Measurements from ENCODE around the gene VIPR2. TPM values are rescaled to one million over a fixed set of nuclear protein-coding genes. Genes with fewer than 3 reads are reported as not detected.

The VIPR2 gene
- total and polyA plus RNA-seq, 9 donors, result 6.7 to 11.3 (median 8.6) TPM

DNA sequence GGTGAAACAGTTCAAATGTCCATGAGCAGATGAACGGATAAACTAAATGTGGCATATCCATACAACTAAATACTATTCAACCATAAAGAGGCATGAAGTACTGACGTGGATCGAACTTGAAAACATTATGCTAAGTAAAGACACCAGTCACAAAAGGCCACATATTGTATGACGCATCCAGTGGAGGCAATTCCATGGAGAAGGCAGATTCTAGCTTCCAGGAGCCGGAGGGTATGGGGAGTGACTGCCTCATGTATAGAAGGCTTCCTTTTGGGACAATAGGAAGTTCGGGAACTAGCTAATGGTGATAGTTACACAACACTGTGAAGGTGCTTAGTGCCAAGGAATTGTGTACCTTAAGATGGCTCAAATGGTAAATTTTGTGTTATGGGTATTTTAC is 98.4 kb downstream of the VIPR2 start:
- 100% methylated on average over 1 of the region's 6 CpGs for WGBS (ENCODE audit: insufficient coverage)
- Histone ChIP-seq H3K27ac (ENCODE audit: low read length) (no peak overlapping the region), H3K4me3 (ENCODE audit: low read length) (no peak overlapping the region), H3K27me3 (ENCODE audit: control insufficient read depth, insufficient read depth, low read length) (no peaks in the 10 kb centered on the region), H3K36me3 (ENCODE audit: control insufficient read depth, insufficient read depth, low read length) (peaks cover 3% of the 10 kb centered on the region), H3K4me1 (ENCODE audit: control insufficient read depth, insufficient read depth, low read length) (no peaks in the 10 kb centered on the region), H3K9me3 (replicated peaks; ENCODE audit: control insufficient read depth, low read depth, low read length) (peaks cover 5% of the 10 kb centered on the region)
- no peak for DNase-seq

DNA sequence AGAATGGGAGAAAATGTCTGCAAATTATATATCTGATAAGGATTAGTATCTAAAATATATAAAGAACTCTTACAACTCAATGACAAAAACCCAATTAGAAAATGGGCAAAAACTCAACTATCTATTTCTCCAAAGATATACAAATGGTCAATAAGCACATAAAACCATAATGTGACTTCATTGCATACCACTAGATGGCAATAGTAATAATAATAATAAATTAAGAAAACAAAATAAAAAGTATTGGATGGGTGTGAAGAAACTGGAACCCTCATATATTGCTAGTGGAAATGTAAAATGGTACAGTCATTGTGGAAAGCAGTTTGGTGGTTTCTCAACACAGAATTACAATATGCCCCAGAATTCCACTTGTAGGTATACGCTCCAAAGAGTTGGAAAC is 98.8 kb downstream of the VIPR2 start:
- Histone ChIP-seq H3K4me3 (ENCODE audit: low read length) (no peak overlapping the region), H3K9me3 (replicated peaks; ENCODE audit: control insufficient read depth, low read depth, low read length) (peaks cover 5% of the 10 kb centered on the region), H3K27ac (ENCODE audit: low read length) (no peak overlapping the region), H3K4me1 (ENCODE audit: control insufficient read depth, insufficient read depth, low read length) (no peaks in the 10 kb centered on the region), H3K36me3 (ENCODE audit: control insufficient read depth, insufficient read depth, low read length) (peaks cover 7% of the 10 kb centered on the region), H3K27me3 (ENCODE audit: control insufficient read depth, insufficient read depth, low read length) (no peaks in the 10 kb centered on the region)
- WGBS (ENCODE audit: insufficient coverage), result no CpG with 5 or more reads among the region's 1 CpG
- no peak for DNase-seq

DNA sequence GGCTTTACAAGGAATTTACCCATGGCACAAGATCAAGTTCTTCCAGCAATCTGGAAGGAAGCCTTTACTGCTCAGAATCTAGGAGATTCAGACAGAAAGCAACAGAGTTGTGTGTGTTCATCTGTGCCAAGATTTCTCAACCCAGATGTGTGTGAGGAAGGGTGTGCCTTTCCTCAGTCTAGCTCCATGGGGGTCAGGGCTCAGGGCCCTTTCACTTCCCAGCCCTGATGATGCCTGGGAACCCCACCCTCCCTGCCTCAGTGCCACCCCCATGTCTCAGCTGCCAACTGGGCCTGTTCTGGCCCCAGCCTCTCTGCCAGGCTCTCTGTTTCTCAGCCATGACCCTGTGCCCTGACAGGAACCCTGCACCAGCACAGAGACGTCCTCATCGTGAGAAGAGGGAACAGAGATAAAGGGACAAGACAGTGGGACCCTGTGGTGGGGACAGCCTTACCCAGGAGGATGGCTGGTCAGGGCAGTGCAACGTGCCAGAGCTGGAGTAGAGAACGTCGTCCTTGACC is 102.0 kb downstream of the VIPR2 start:
- DNase-seq, result peak; percentile 50
- Histone ChIP-seq H3K36me3 (ENCODE audit: control insufficient read depth, insufficient read depth, low read length) (peaks cover 8% of the 10 kb centered on the region), H3K27ac (ENCODE audit: low read length) (no peak overlapping the region), H3K4me1 (ENCODE audit: control insufficient read depth, insufficient read depth, low read length) (peaks cover 16% of the 10 kb centered on the region), H3K9me3 (replicated peaks; ENCODE audit: control insufficient read depth, low read depth, low read length) (peaks cover 5% of the 10 kb centered on the region), H3K4me3 (ENCODE audit: low read length) (no peak overlapping the region), H3K27me3 (ENCODE audit: control insufficient read depth, insufficient read depth, low read length) (no peaks in the 10 kb centered on the region)
- 76% methylated on average over 5 of the region's 5 CpGs for WGBS (ENCODE audit: insufficient coverage)

DNA sequence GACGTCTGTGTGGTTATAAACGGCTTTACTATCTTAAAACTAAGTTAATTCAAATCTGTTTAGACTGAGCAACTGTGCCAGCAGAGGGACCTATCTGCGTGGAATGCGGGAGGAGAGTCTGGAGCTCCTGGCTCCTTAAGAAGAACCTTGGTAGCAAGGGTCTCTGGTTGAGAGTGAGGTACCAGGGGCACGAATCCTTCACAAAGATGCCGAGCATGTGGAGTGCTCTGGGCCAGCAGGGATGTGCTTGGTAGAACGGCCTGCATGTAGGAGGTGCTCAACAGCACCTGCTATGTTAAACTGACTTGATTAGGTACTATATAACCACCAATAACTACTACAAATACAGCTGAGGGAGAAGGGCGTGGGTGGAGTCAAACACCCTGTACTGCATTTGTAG is 102.6 kb downstream of the VIPR2 start:
- Histone ChIP-seq H3K36me3 (ENCODE audit: control insufficient read depth, insufficient read depth, low read length) (peaks cover 8% of the 10 kb centered on the region), H3K4me1 (ENCODE audit: control insufficient read depth, insufficient read depth, low read length) (peaks cover 16% of the 10 kb centered on the region), H3K9me3 (replicated peaks; ENCODE audit: control insufficient read depth, low read depth, low read length) (peaks cover 5% of the 10 kb centered on the region), H3K4me3 (ENCODE audit: low read length) (no peak overlapping the region), H3K27me3 (ENCODE audit: control insufficient read depth, insufficient read depth, low read length) (no peaks in the 10 kb centered on the region), H3K27ac (ENCODE audit: low read length) (no peak overlapping the region)
- 86% methylated on average over 3 of the region's 8 CpGs for WGBS (ENCODE audit: insufficient coverage)
- no peak for DNase-seq

DNA sequence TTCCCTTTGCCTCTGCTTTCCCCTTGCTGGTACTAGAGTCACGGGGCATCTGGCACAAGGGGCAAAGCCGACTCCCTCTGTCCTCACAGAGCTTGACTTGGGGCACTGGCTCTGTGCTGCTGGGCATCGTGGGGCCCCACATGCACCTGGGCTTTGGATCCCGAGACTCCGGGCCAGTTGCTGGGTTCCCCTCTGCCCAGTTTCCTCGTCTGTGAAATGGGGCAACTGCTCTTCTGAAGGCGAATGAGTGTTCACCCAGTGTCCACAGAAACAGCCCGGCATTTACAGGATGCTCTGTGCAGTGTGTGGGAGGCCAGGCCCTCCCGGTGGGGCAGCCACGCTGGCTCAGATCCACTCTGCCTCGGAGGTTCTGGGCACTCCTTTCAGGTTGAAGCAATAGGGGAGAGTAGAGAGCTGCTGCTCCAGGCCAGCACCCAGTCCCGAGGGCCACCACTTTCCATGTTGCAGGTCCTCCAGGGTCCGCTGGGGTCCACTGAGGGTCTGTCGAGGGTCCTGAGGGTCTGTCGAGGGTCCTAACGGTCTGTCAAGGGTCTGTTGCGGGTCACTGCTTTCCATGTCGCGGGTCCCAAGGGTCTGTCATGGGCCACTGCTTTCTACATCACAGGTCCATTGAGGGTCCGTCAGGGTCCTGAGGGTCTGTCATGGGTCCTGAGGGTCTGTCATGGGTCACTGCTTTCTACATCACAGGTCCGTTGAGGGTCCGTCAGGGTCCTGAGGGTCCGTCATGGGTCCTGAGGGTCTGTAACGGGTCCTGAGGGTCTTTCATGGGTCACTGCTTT is 103.6 kb downstream of the VIPR2 start:
- peaks cover 8% of the 10 kb centered on the region for H3K36me3 ChIP-seq (ENCODE audit: control insufficient read depth, insufficient read depth, low read length)
- H3K4me1 ChIP-seq (ENCODE audit: control insufficient read depth, insufficient read depth, low read length), result peaks cover 16% of the 10 kb centered on the region
- WGBS (ENCODE audit: insufficient coverage), result 94% methylated on average over 24 of the region's 24 CpGs
- no peak overlapping the region for H3K4me3 ChIP-seq (ENCODE audit: low read length)
- peaks cover 5% of the 10 kb centered on the region for H3K9me3 ChIP-seq (replicated peaks; ENCODE audit: control insufficient read depth, low read depth, low read length)
- no peak overlapping the region for H3K27ac ChIP-seq (ENCODE audit: low read length)
- H3K27me3 ChIP-seq (ENCODE audit: control insufficient read depth, insufficient read depth, low read length), result no peaks in the 10 kb centered on the region
- no peak for DNase-seq

DNA sequence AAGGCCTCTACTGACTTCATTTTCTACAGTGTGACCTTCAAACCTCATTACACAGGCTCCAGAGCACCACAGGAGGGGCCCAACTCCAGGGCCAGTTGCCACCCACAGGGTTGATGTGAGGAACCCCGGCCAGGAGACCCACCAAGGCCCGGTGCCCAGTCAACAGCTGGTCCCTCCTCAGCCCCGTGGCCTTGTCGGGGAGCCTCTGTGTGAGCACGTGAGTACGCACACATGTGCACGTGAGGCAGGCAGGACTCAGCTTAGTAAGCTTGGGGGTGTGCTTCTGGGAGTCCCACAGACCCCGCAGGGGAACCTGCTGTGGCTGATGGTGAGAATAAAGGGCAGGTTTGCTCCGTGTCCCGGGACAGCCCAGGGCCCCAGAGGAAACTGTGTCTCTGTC is 104.5 kb downstream of the VIPR2 start:
- H3K27ac ChIP-seq (ENCODE audit: low read length), result no peak overlapping the region
- H3K4me3 ChIP-seq (ENCODE audit: low read length), result no peak overlapping the region
- H3K4me1 ChIP-seq (ENCODE audit: control insufficient read depth, insufficient read depth, low read length), result peaks cover 16% of the 10 kb centered on the region
- H3K9me3 ChIP-seq (replicated peaks; ENCODE audit: control insufficient read depth, low read depth, low read length), result peaks cover 5% of the 10 kb centered on the region
- 67% methylated on average over 9 of the region's 10 CpGs for WGBS (ENCODE audit: insufficient coverage)
- no peaks in the 10 kb centered on the region for H3K27me3 ChIP-seq (ENCODE audit: control insufficient read depth, insufficient read depth, low read length)
- no peak for DNase-seq
- H3K36me3 ChIP-seq (ENCODE audit: control insufficient read depth, insufficient read depth, low read length), result peaks cover 10% of the 10 kb centered on the region

DNA sequence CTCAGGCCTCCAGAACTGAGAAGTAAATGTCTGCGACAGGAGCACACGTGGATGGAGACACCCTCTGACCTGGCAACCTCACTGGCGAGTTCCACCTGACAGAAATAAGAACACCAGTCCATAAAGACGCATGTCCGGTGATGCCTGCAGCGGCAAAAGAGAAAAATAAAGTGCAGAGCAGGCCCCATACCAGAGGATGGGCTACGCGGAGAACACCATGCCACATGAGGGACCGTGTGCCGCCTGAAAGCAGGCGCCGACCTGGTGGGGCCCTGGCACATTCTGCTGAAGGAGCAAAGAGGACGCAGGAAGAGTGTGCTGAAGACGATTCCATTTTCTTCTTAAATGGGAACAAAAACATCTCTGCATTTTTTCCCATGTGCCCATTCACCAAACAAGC is 105.0 kb downstream of the VIPR2 start:
- Histone ChIP-seq H3K4me1 (ENCODE audit: control insufficient read depth, insufficient read depth, low read length) (peaks cover 16% of the 10 kb centered on the region), H3K27ac (ENCODE audit: low read length) (no peak overlapping the region), H3K27me3 (ENCODE audit: control insufficient read depth, insufficient read depth, low read length) (no peaks in the 10 kb centered on the region), H3K9me3 (replicated peaks; ENCODE audit: control insufficient read depth, low read depth, low read length) (peaks cover 5% of the 10 kb centered on the region), H3K4me3 (ENCODE audit: low read length) (no peak overlapping the region), H3K36me3 (ENCODE audit: control insufficient read depth, insufficient read depth, low read length) (peaks cover 11% of the 10 kb centered on the region)
- no peak for DNase-seq
- 95% methylated on average over 11 of the region's 14 CpGs for whole genome bisulfite sequencing (ENCODE audit: insufficient coverage)

DNA sequence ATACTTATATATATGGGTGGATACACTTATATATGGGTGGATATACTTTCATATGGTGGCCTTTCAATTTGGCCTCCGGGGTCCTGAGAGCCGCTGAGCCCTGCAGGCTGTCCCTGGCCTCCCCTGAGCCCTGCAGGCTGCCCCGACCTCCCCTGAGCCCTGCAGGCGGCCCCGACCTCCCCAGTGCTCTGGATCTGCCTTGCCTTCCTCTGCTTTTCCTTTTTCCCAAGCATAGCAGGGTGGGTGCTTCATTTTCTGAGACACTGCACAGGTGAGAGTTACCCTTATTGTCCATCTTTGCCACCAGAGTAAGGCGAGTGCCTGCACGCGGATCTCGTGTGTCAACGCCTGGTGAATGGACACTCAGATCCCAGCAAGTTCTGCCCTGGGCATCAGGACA is 106.6 kb downstream of the VIPR2 start:
- Histone ChIP-seq H3K27me3 (ENCODE audit: control insufficient read depth, insufficient read depth, low read length) (no peaks in the 10 kb centered on the region), H3K36me3 (ENCODE audit: control insufficient read depth, insufficient read depth, low read length) (peaks cover 11% of the 10 kb centered on the region), H3K9me3 (replicated peaks; ENCODE audit: control insufficient read depth, low read depth, low read length) (no peaks in the 10 kb centered on the region), H3K4me3 (ENCODE audit: low read length) (no peak overlapping the region), H3K4me1 (ENCODE audit: control insufficient read depth, insufficient read depth, low read length) (peaks cover 16% of the 10 kb centered on the region), H3K27ac (ENCODE audit: low read length) (no peak overlapping the region)
- WGBS (ENCODE audit: insufficient coverage), result 94% methylated on average over 8 of the region's 10 CpGs
- DNase-seq, result no peak

DNA sequence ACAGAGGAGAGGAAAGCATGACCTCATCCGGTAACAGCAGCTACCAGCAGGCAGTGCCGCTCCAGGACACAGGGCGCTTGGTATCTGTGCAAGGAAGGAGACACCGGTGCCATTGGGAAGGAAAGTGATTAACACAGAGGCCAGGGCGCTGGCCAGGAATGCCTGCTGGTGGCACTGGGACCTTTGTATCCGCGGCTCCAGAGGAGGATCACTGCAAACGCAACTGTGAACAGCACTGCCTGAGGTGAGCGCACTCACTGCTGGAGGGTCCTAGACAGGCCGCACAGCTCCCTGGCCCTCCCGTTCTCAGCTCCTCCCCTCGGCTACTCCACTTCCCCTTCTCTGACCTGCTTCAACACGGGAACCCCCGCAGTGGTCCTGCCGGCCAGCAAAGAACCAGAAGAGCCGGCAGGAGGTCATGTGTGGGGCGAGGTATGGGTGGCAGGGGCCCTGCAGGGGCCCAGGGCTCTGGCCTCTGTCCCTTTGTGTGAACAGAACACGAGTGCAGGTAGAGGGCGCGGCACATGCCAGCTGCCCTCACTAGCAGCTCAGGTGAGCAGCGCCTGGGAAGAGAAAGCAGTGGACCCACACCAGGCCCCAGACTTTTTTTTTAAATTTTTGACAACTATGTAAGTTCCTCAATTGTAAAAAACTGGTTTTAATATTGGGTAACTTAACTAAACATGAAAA is 107.6 kb downstream of the VIPR2 start:
- no peaks in the 10 kb centered on the region for H3K9me3 ChIP-seq (replicated peaks; ENCODE audit: control insufficient read depth, low read depth, low read length)
- no peak overlapping the region for H3K4me3 ChIP-seq (ENCODE audit: low read length)
- 70% methylated on average over 13 of the region's 21 CpGs for WGBS (ENCODE audit: insufficient coverage)
- peaks cover 19% of the 10 kb centered on the region for H3K4me1 ChIP-seq (ENCODE audit: control insufficient read depth, insufficient read depth, low read length)
- no peak for DNase-seq
- peaks cover 15% of the 10 kb centered on the region for H3K36me3 ChIP-seq (ENCODE audit: control insufficient read depth, insufficient read depth, low read length)
- no peak overlapping the region for H3K27ac ChIP-seq (ENCODE audit: low read length)
- no peaks in the 10 kb centered on the region for H3K27me3 ChIP-seq (ENCODE audit: control insufficient read depth, insufficient read depth, low read length)

DNA sequence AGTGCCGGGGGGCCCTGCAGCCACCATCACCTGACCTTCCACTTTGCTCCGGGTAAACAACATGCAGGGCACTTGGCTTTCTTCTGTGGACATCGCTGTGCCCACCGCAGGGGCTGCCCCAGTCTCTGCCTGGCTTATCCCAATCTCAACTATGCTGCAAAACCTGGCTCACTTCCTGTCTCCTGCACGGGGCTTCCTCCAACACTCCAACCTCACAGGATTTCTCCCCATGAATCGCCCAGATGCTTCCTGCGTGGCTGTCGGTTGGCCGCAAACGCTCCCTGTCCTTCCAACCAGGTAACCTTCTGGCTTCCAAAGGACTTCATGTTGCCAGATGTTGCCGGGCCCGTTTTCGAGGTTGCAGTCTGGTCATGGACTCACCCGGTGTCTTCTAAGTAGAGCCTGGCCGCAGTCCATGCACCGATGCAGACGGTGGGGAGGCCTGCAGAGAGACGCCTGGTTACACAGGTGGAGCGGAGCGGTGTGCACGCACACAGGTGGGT is 109.0 kb downstream of the VIPR2 start:
- H3K9me3 ChIP-seq (replicated peaks; ENCODE audit: control insufficient read depth, low read depth, low read length), result no peaks in the 10 kb centered on the region
- peaks cover 7% of the 10 kb centered on the region for H3K36me3 ChIP-seq (ENCODE audit: control insufficient read depth, insufficient read depth, low read length)
- DNase-seq, result no peak
- H3K4me3 ChIP-seq (ENCODE audit: low read length), result no peak overlapping the region
- H3K27me3 ChIP-seq (ENCODE audit: control insufficient read depth, insufficient read depth, low read length), result no peaks in the 10 kb centered on the region
- WGBS (ENCODE audit: insufficient coverage), result 89% methylated on average over 18 of the region's 21 CpGs
- H3K4me1 ChIP-seq (ENCODE audit: control insufficient read depth, insufficient read depth, low read length), result peaks cover 33% of the 10 kb centered on the region
- H3K27ac ChIP-seq (ENCODE audit: low read length), result no peak overlapping the region

Measured in muscle of leg (tissue), 11 donors.